Activated CD8-positive, alpha-beta memory T cell treated with anti-CD3 and anti-CD28 coated beads, Interleukin-2, amount 50 U/mL, for 1 hour (primary cell): Measurements from ENCODE around the gene PNPLA8.
"Not testable (repeated sequence)": the region's sequence is repeated elsewhere in the genome, so short reads cannot be mapped to it uniquely, and the experiment has no call there.

Experiments
- DNase-seq: peaks from one replicate; pipeline ENCODE4 v3.0.0-alpha.2; 2020; ENCODE audit errors: extremely low read depth

PNPLA8 gene

DNA sequence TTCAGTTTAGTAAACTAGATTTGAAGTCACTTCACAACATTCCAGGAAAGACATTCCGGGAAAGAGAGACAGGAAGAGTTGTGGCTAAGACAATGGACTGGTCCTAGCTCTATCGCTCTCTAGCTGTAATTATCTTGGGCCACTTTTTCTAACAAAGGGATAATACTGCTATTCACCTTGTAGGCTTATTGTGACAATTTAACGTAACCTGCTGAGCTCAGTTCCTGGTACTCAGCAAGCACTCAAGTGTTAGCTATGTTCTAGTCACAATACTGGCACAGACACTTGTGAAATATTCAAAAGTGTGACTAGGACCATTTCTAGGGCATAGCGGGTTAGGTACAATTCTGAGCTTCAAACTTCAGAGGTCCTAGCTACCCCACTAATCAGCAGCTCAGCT lies 57.7 kb downstream of the PNPLA8 start:
- DNase-seq = no peak

DNA sequence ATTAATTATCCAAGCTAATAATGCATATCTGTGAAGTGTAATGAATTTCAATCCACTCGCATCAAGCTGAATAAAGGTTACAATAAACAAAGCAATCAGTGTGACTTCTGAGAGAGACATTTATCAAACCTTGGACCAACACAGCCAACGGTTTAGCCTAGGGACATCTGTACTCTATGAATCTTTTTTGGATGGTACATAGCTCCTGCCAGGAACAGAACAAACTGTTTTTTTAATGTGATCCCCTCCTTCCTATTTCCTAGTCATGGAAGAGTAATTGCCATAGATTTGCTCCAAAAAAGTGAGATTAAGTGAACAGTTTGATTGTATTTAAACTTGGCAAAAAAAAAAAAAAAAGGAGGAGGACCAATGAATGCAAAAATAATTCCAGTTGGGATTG lies 58.5 kb downstream of the PNPLA8 start:
- DNase-seq = no peak

DNA sequence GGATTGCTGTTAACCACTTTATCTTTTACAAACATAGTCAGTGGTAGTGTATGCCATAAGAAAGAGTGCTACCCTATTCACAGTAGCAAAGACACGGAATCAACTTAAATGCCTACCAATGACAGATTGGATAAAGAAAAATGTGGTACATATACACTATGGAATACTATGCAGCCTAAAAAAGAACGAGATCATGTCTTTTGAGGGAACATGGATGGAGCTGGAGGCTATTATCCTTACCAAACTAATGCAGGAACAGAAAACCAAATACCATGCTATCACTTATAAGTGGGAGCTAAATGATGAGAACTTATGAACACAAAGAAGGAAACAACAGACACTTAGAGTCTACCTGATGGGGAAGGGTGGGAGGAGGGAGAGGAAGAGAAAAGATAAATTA lies 59.6 kb downstream of the PNPLA8 start:
- not testable (repeated sequence) for DNase-seq

DNA sequence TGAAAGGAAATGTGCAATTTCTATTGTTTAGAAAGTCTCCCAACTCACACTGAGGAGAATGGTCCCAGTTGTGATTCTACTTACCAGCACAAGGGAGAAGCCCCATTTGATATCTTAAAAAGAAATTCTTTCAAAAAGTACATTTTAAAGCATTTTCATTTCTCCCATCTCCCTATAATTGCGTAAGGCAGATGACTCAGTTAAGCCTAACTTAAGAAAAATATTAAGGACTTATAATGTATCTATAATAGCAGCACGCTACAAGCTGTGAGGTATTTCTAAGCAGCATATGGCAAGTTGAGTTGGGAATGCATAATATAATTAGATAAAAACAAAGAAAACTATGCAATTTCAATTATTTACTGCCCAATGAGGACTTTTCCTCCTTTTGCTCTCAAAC lies 61.2 kb downstream of the PNPLA8 start:
- DNase-seq = no peak

DNA sequence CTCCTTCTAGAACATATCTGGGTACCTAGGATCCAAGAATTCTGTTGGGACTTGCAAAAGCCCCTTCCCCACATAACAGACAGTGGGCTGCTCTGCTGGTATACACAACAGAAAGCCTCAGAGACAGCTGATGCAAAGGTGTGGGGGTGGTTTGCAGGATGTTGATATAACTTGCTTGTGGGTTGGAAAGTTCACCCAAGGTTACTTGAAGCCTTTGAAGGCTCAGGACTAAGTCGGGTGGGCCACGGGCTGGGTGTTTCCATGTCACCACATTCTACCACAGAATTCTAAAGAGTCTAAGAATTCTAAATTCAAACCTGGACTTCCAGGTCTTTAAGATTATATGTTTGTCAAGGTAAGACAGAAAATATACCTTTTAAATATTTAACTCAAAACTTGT lies 62.3 kb downstream of the PNPLA8 start:
- DNase-seq = no peak

DNA sequence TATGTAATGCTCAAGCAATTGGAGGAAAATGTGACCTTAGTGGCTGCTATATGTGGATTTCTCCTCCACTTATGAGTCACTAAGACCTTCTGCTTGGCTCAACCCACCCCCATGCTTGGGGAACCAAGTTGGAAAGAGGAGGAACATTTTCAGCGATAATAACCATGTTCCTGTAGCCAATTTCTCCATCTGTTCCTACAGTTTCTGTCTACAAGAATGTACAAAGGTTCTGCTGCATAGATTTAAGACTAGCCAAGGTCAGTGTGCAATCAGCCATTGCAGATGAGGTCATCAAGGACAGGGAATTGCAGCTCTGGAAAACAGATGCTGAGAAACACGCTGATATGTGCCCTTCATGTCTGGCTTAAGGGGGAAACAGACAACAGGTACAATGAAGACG lies 64.1 kb downstream of the PNPLA8 start:
- no peak for DNase-seq

DNA sequence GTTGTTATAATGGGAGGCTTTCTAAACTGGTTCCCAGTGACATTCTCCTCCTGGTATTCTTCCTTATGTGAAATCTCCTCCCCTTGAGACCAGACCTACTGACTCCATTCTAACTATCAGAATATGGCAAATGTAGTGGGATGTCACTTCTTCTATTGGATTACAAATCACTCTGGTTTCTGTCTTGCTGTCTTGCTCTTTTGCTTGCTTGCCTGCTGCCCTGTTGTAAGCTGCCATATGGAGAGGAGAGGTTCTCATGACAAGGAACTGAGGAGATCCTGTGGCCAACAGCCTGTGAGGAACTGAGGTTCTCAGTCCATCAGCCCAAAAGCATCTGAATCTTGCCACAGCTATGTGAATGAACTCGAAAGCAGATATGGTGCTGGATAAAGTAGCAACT lies 65.0 kb downstream of the PNPLA8 start:
- DNase-seq = no peak

DNA sequence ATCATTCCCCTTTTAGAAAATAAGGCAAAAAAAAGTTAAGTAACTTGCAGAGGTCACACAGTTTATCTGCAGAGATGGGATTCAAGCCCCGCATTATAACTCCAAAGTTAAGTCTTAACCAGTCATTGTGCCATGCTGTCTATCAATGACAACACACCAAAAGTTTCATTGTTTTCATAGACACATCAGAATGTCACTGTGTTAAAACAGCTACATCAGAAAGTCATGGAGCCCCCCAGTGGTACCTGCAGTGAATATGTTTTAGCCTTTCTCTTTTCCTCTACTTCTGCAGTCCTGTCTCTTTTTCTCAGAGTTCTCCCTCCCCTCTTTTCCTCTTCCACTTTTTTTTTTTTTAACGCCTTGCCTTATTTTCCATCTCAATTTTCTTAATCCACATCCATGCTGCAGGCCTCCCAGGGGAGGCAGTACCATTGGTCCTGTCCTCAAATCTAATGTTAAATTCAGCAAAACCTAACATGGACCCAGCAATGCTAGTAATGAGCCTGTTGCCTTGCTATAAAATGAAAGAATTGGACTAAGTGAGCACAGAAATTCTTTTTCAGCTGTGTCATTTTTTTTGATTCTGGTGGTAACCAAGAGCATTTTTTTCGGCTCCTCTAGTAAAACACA lies 65.9 kb downstream of the PNPLA8 start:
- DNase-seq = no peak

DNA sequence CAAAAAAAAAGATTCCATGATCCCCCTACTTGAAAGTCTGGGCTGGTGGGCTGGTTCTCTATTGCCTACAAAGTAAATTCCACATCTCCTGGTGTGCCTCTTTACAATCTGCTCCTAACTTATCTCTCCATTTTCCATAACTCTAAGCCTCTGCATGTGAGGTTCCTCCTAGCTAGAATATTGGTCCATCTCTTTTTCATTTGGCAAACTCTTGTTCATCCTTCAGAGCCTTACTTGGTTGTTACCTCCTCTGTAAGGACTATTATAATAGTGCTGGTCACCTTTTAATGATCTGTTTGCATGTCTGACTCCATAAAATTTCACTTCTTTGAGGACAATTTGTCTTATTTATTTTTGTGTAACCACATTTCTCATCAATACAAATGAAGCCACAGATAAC lies 68.1 kb downstream of the PNPLA8 start:
- no peak for DNase-seq

DNA sequence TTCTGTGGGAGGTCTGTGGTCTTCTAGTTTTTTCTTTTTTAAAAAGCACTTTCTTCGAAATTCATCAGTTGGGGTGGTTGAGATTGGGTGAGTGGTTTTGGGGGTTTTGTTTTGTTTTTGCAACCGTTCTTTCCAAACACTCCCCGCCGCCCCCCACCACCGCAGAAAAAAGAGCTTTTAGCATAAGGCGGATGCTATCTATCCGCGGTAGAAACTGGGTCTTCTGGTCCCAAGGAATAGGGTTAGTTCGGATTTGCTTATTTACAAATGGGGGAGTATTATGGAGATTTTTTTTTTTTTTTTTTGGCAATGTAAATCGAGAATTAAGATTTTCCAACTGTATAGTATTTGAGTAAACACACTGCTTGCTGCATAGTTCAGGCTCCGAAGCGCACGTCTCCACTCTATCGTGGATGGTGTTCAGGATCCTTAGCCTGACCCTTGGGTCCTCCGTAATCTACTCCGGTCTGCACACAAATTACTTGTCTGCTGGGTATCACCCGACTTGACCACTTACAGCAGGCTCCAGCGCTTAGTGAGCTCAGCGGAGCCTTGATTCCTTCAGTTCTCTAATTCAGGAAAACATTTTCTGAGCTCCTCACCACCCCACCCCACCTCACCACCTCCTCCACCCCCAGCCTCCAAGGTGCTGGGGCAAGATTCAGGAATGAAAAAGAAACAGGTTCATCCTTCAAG lies 68.9 kb downstream of the PNPLA8 start:
- no peak for DNase-seq

DNA sequence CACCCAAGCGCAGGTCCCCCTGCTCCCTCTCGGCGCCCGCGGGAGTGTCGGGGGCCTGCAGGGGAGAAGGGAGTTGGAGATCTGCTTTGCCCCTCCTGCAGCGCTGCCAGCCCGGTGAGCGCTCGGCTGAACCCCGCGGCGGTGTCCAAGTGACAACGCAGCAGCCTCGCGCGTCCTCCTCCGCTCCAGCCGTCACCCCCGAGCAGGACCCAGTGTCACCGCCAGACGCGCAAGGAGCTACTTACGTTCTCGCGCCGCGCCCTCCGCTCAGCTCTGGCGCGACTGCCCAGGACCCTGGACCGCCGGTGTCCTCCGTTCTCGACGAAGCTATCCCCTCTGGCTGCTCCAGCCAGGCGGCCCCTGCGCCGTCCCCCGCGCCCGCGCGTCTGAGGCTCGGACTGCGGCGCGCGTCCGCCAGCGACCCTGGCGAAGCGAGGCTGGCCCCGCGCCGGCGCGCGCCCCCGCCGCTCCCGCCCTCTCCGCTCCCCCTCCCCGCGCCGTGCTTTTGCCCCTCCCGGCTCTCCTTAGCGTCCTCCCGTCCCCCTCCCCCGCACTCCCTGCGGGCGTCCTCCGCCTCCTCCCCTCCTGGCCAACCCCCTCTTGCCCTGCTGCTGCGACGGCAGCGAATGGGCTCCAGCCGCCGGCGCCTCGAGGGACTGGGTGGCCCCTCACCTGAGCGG lies 69.8 kb downstream of the PNPLA8 start, which contains the start of gene NRCAM:
NRCAM (minus strand) TSS at position 439 of the 680 bp plus-strand sequence. CDS start 216,372 bp downstream, outside the sequence.
- DNase-seq = no peak

DNA sequence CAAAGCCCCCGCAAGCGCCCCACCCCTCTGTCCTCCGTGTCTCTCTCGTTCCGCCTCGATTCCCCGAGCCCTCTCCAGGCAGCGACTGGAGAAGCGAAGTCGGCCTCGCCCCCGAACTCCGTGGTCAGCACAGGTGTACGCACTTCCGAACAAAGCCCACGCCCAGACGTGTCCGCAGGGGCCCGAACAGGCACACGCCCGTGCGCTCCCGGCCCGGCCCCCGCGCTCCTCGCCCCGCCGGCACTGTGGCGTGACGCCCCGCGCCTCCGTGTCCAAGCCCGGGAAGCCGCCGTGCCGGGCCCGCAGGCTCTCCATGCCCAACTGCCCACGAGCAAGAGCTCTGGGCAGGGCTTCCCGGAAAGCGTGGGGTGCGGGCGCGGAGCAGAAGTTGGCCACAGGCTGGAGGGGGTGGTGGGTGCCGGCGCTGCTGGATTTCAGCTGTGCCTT lies 70.4 kb downstream of the PNPLA8 start:
- no peak for DNase-seq

DNA sequence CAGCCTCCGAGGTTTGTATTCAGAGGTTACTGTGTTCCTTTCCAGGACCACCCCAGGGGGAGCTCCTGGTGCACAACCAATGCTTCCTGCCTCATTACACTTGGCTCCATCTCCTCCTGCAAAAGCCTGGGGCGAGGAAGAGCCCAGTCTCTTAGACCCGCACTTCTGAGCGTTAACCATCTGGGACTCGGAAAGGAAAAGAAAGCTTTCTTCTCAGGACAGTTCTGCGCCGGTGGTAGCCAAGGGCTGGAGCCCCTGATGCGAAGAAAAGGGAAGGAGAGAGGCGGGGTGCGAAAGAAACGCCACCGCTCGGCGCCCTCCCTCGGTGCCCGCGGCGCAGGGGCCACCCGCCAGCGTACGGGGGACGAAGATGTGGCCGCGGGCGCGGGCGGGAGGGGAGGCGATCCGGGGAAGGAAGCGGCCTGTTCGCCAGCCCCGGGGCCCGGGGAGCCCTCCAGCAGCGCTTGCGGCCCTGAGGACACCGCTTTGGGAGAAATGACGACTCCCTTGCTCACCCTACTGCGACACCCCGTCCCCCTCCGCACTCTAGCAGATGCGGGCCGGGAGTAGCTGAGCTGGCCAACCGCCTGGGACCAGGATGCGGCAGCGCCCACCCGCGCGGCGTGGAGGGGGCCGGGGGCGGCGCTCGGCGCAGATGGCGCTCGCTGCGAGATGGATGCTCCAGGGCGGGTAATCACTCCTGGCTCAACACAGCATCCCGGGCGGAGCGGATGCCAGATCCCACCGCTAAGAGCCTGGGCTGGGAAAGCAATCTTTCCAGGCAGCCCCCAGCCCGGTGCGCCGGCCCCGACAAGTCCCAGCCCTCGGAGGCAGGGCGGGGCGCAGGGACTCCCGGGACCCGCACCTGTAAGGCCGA lies 71.0 kb downstream of the PNPLA8 start:
- DNase-seq = no peak

DNA sequence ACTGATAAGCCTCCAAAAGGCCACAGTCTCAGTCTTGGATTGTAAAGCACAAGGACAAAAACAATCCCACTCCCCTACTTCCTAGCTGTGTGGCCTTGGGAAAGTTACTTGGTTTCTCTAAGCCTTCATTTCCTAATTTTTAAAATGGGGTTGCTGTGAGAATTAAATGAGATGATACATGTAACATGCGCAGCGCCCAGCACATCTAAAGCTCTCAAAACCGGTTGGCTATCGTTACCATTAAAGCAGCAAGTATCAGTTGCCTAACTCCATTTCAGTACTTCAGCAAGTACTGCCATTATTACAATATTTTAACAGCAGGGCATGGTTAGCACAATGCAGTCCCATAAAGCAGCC lies 71.6 kb downstream of the PNPLA8 start:
- no peak for DNase-seq

DNA sequence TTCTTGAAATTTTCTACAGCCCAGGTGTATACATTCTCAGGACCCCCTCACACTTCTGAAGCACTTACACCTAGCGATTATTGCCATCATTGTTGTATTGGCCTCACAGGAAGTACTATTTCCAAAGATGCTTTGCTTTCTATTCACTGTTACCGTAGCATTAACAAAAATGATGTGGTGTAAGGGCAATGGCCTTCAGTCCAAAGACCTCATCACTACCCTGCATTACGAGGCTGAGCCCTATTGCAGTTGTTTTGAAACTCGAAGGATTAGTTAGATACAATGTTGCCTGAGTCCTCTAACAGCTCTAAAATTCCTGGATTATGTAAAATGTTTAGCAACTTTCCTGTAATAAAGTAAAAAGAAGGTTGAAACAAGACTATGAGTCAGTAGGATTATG lies 72.6 kb downstream of the PNPLA8 start:
- DNase-seq = no peak

DNA sequence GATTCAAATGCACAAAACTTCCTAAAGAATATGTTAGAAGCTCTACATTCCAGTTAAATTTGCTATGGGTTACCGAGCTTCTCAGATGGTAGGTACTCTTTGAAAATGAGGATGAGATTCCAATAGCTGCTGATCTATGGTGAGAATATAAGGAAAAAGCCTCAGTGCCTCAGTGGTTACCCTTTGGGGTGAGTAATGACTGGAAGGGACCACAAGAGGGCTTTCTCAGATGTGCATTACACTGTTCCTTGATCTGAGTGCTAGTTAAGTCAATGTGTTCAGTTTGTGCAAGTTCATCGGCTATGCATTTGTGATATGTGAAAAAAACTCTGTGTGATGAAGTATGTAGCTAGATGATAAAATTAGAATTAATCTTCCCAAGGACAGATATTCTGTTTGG lies 73.2 kb downstream of the PNPLA8 start:
- no peak for DNase-seq

DNA sequence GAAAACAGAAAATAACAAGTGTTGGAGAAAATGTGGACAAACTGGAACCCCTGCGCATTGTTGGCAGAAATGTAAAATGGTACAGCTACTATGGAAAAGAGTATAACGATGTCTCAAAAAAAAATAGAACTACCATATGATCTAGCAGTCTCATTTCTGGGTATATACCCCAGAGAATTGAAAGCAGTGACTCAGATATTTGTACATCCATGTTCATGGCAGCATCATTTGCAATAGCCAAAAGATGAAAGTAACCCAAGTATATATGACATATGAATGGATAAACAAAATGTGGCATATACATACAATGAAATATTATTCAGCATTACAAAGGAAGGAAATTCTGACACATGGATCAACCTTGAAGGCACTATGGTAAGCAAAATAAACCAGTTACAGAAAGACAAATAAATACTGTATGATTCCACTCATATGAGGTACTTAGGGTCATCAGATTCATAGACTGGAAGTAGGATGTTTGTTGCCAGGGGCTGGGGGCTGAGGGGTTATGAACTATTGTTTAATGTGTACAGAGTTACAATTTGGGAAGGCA lies 74.6 kb downstream of the PNPLA8 start:
- DNase-seq = no peak

DNA sequence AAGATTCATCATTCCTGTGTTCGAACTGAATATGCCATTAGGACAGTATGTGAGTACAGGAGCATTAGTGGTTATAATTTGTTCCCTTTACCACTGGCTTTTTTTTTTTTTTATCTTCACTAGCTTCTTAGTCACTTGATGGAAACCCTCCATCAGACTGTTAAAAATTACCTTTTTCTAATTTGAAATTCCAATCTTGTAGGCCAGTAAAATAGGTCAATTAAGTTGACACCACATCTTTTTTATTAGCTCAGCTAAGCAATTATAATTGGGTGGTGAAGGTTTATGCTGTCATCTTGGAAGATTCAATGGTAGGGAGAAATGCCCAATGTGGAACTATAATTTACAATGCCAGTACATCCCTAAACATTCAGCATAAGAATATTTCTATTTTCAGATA lies 75.8 kb downstream of the PNPLA8 start:
- DNase-seq = no peak

DNA sequence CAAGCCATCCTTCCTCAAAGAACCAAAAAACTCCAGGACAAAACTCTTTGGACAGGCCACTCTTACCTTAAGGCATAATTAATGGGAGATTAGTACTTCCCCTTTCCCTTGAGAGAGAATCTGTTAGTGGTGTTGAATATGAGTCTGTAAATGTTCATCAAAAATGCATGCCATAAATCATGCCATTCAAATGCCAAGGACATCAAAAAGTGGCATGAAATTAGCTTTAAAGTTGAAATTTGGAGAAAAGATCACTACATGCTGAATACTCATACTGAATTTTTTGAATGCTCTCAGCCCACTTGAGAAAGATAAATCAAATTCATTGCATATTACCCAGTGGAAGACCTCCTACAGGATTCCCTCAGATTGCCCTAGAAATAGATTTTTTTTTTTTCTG lies 76.4 kb downstream of the PNPLA8 start:
- no peak for DNase-seq

DNA sequence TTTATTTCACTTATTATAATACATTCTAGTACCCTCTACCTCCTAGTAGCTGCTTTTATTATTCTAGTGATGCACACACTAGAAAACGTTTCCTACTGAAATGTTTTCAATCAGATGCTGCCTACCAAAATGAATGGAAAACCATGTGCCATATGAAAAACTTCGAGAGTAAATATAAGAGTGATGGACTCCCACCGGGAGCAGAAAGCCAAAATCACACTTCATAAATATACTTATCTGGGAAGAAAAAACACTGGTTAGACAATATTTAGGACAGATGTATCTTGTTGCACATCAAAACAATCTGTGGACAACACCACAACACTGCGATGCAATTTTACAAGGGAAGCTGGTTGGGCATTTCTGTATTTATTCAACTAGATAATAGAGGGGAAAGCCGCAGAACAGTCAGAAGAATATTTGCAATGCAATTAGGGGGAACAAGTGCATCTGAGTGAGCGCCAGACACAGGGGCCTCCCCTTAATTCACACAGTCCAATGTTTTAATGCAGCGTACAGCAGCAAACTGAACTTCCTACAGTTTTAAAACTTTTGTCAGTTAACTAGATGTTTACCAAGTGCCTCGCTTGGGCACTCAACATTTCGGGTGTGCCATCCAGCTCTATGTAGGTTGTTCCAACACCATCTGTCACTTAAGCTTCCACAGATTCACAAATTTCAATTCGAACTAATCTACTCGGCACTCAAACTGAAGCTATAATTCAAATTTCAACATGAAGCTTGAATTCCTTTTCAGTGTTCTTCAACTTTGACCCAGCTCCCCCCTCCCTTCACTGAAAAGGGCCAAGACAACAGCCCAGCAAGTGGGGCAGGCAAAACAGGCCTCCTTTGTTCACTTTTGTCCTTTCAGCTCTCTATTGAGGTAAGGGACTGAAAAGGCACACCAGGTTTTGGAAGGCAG lies 77.1 kb downstream of the PNPLA8 start:
- DNase-seq = no peak
